SK-N-SH (cell line): ENCODE measurements around the gene PRR35. TPM values are rescaled to one million over a fixed set of nuclear protein-coding genes. Genes with fewer than 3 reads are reported as not detected.

Experiments used
- CTCF ChIA-PET: fragments of 300-600, 350-600 bp; formaldehyde crosslinking; extraction: SDS; loops from one replicate; lab custom pipeline; 2021; lab: Yijun Ruan, JAX
- POLR2A ChIA-PET: fragments of 350-600 bp; sonication (Branson Sonifier 250); formaldehyde crosslinking; extraction: SDS; loops from one replicate; lab custom pipeline; 2020; ENCODE audit warnings: antibody characterized with exemption, inconsistent platforms; lab: Yijun Ruan, JAX
- DNase-seq: peaks from one replicate; pipeline ENCODE4 v3.0.0; 2012
- H2AFZ ChIP-seq: fragments of 200-600 bp; sonication (generic); 2 replicates; pipeline ENCODE4 v1.8.1; 2016; ENCODE audit warnings: antibody characterized with exemption, mild to moderate bottlenecking, low read depth
- H3F3A ChIP-seq: fragments of 200-600 bp; sonication (generic); replicated peaks from 2 replicates; pipeline ENCODE3; 2016; ENCODE audit warnings: antibody characterized with exemption, mild to moderate bottlenecking; ENCODE audit not compliant: insufficient read depth
- H3K27ac ChIP-seq, 2 experiments: fragments of 200-500 bp in 1 of 2; fragments of 200-600 bp in 1 of 2; sonication (Bioruptor generic) in 1 of 2; sonication (generic), shearing (Covaris generic) in 1 of 2; 2 replicates each; pipeline versions ENCODE4 v1.5.1 to v1.6.1; 2014 to 2016; ENCODE audit warnings: low read depth in 2 of 2, inconsistent platforms in 1 of 2, low read length in 1 of 2, mild to moderate bottlenecking in 1 of 2, mixed read lengths in 1 of 2
- H3K27me3 ChIP-seq: fragments of 200-600 bp; sonication (generic), shearing (Covaris generic); 2 replicates; pipeline ENCODE4 v1.6.1; 2016; ENCODE audit warnings: mixed run types; ENCODE audit not compliant: insufficient read depth
- H3K36me3 ChIP-seq, 2 experiments: fragments of 200-500 bp in 1 of 2; fragments of 200-600 bp in 1 of 2; sonication (Bioruptor generic) in 1 of 2; sonication (generic) in 1 of 2; replicated peaks in 1 of 2; 2 replicates each; pipeline versions ENCODE3 to v1.5.1; 2014 to 2016; ENCODE audit warnings: low read length in 1 of 2, mild to moderate bottlenecking in 1 of 2; ENCODE audit not compliant: insufficient read depth in 2 of 2, control insufficient read depth in 1 of 2
- H3K4me1 ChIP-seq, 2 experiments: fragments of 200-500 bp in 1 of 2; fragments of 200-600 bp in 1 of 2; sonication (Bioruptor generic) in 1 of 2; sonication (generic), shearing (Covaris generic) in 1 of 2; 2 replicates each; pipeline versions ENCODE4 v1.5.1 to v1.6.1; 2014 to 2016; ENCODE audit warnings: low read depth in 1 of 2, low read length in 1 of 2, mixed run types in 1 of 2; ENCODE audit not compliant: insufficient read depth in 2 of 2, control insufficient read depth in 1 of 2
- H3K4me2 ChIP-seq: fragments of 200-600 bp; sonication (generic), shearing (Covaris generic); 2 replicates; pipeline ENCODE4 v1.6.1; 2017; ENCODE audit warnings: mixed run types
- H3K4me3 ChIP-seq, 2 experiments: fragments of 200-500 bp in 1 of 2; fragments of 200-600 bp in 1 of 2; sonication (Bioruptor generic) in 1 of 2; sonication (generic), shearing (Covaris generic) in 1 of 2; 2 replicates each; pipeline versions ENCODE4 v1.5.1 to v1.8.1; 2014 to 2016; ENCODE audit warnings: low read depth in 2 of 2, inconsistent platforms in 1 of 2, low read length in 1 of 2, mild to moderate bottlenecking in 1 of 2, mixed read lengths in 1 of 2, moderate library complexity in 1 of 2
- H3K79me2 ChIP-seq: fragments of 200-600 bp; sonication (generic); 2 replicates; pipeline ENCODE4 v1.8.1; 2017; ENCODE audit warnings: mild to moderate bottlenecking; ENCODE audit not compliant: insufficient read depth
- H3K9ac ChIP-seq: fragments of 200-600 bp; sonication (generic); 2 replicates; pipeline ENCODE4 v1.6.1; 2017; ENCODE audit warnings: mixed run types
- H3K9me2 ChIP-seq: fragments of 200-600 bp; sonication (generic); 2 replicates; pipeline ENCODE4 v1.6.1; 2017; ENCODE audit warnings: mixed run types
- H3K9me3 ChIP-seq: fragments of 200-600 bp; sonication (generic); 2 replicates; pipeline ENCODE4 v1.6.1; 2017; ENCODE audit warnings: mixed run types, mild to moderate bottlenecking, moderate library complexity
- H4K20me1 ChIP-seq: fragments of 200-600 bp; sonication (generic); 2 replicates; pipeline ENCODE4 v1.6.1; 2017; ENCODE audit warnings: mild to moderate bottlenecking, mixed run types; ENCODE audit not compliant: insufficient read depth
- CHD2 ChIP-seq: fragments of 150-350 bp; IDR thresholded peaks from 2 replicates; pipeline ENCODE4 v1.6.1; 2018; ENCODE audit warnings: low read length; ENCODE audit not compliant: partially characterized antibody
- ELF1 ChIP-seq: IDR thresholded peaks from 2 replicates; pipeline ENCODE4 v1.4.0; 2012
- EP300 ChIP-seq, 2 experiments: IDR thresholded peaks; 2 replicates each; pipeline versions ENCODE4 v1.4.0 to v1.6.1; 2012; ENCODE audit warnings: borderline replicate concordance in 1 of 2, low read depth in 1 of 2, low read length in 1 of 2
- EZH2phosphoT487 ChIP-seq: fragments of 200-600 bp; sonication (generic); IDR thresholded peaks from 2 replicates; pipeline ENCODE4 v1.6.1; 2017; ENCODE audit warnings: low read depth, mixed run types, mild to moderate bottlenecking, antibody characterized with exemption, moderate library complexity, borderline replicate concordance
- FOXJ3 ChIP-seq: sonication (generic); formaldehyde crosslinking; IDR thresholded peaks from 2 replicates; pipeline ENCODE4 v1.5.1; 2020; ENCODE audit warnings: mild to moderate bottlenecking, missing genetic modification reagents
- FOXM1 ChIP-seq: IDR thresholded peaks from 2 replicates; pipeline ENCODE4 v1.4.0; 2012; ENCODE audit warnings: low read depth, mild to moderate bottlenecking
- GATA2 ChIP-seq: sonication (generic); formaldehyde crosslinking; IDR thresholded peaks from 2 replicates; pipeline ENCODE4 v1.5.0; 2020; ENCODE audit warnings: mild to moderate bottlenecking, missing genetic modification reagents
- MEF2A ChIP-seq: IDR thresholded peaks from 2 replicates; pipeline ENCODE4 v1.4.0; 2012; ENCODE audit warnings: low read depth, borderline replicate concordance
- MXI1 ChIP-seq: IDR thresholded peaks from 2 replicates; pipeline ENCODE4 v1.6.1; 2012; ENCODE audit warnings: mild to moderate bottlenecking, low read depth, low read length, improper control_type of control experiment
- NRF1 ChIP-seq: IDR thresholded peaks from 2 replicates; pipeline ENCODE4 v1.6.1; 2012; ENCODE audit warnings: low read depth, mild to moderate bottlenecking, low read length
- RAD21 ChIP-seq: IDR thresholded peaks from 2 replicates; pipeline ENCODE4 v1.6.1; 2012; ENCODE audit warnings: mild to moderate bottlenecking, low read length
- RCOR1 ChIP-seq: fragments of 150-350 bp; IDR thresholded peaks from 2 replicates; pipeline ENCODE4 v1.6.1; 2017; ENCODE audit warnings: antibody characterized with exemption, low read length
- RFX5 ChIP-seq: IDR thresholded peaks from 2 replicates; pipeline ENCODE4 v1.6.1; 2012; ENCODE audit warnings: mild to moderate bottlenecking, improper control_type of control experiment, low read length
- RXRA ChIP-seq: IDR thresholded peaks from 2 replicates; pipeline ENCODE4 v1.4.0; 2012; ENCODE audit warnings: low read depth, mild to moderate bottlenecking, borderline replicate concordance
- SIN3A ChIP-seq: IDR thresholded peaks from 2 replicates; pipeline ENCODE4 v1.6.1; 2012; ENCODE audit warnings: low read depth, mild to moderate bottlenecking, low read length, moderate library complexity, borderline replicate concordance
- SMC3 ChIP-seq: IDR thresholded peaks from 2 replicates; pipeline ENCODE4 v1.6.1; 2012; ENCODE audit warnings: low read depth, low read length, improper control_type of control experiment
- TAF1 ChIP-seq: IDR thresholded peaks from 2 replicates; pipeline ENCODE4 v1.6.1; 2012; ENCODE audit warnings: low read depth, mild to moderate bottlenecking, low read length, moderate library complexity, borderline replicate concordance
- YY1 ChIP-seq: IDR thresholded peaks from 2 replicates; pipeline ENCODE4 v1.4.0; 2012; ENCODE audit warnings: low read depth, mild to moderate bottlenecking
- WGBS: methylation state at CpG from one replicate; pipeline ENCODE4 v1.1.6; 2017; ENCODE audit warnings: low lambda C conversion rate; 5-methylcytosine and 5-hydroxymethylcytosine counted together
- polyA plus RNA-seq, 3 experiments: library from polyadenylated mRNA; depleted of rRNA; stranded (reverse); fragments of >200 nt; gene quantifications; 2 replicates each; pipeline ENCODE4 v1.2.3, GENCODE V29; 2012
- TF ChIP-seq, protein P1 (sequence below): IDR thresholded peaks from 2 replicates; pipeline ENCODE4 v1.4.0; 2012; ENCODE audit warnings: low read depth
- TF ChIP-seq, protein P2 (sequence below): fragments of 150-350 bp; IDR thresholded peaks from 2 replicates; pipeline ENCODE4 v1.6.1; 2017; ENCODE audit warnings: antibody characterized with exemption, low read length, low read depth, borderline replicate concordance
- TF ChIP-seq, protein P3 (sequence below): IDR thresholded peaks from 2 replicates; pipeline ENCODE4; 2012

Gene PRR35
- polyA plus RNA-seq, 1 of the 3 experiments (the other 2 are of a cell fraction): not detected

DNA sequence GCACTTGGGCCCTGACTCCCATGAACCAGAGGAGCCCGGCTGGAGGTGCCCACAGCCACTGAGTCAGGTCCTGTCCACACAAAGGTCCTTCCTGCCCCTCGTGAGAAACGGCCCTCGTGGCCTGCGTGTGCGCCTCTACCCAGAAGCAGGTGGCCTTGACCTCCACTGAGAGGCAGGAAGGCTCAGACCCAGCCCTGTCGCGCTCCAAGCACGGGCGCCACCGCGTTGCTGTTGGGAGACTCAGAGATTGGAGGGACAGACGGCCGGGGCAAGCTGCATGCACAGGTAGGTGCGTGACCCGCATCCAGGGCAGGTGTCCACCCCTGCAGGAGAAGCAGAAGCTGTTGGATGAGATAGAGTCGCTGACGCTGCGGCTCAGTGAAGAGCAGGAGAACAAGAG lies 40.8 kb upstream of the PRR35 start:
- POLR2A ChIA-PET: interaction anchor here (1.1 kb wide), 1 partner anchor 22 kb away, joined by 4 read pairs; no protein-coding TSS in a partner anchor

DNA sequence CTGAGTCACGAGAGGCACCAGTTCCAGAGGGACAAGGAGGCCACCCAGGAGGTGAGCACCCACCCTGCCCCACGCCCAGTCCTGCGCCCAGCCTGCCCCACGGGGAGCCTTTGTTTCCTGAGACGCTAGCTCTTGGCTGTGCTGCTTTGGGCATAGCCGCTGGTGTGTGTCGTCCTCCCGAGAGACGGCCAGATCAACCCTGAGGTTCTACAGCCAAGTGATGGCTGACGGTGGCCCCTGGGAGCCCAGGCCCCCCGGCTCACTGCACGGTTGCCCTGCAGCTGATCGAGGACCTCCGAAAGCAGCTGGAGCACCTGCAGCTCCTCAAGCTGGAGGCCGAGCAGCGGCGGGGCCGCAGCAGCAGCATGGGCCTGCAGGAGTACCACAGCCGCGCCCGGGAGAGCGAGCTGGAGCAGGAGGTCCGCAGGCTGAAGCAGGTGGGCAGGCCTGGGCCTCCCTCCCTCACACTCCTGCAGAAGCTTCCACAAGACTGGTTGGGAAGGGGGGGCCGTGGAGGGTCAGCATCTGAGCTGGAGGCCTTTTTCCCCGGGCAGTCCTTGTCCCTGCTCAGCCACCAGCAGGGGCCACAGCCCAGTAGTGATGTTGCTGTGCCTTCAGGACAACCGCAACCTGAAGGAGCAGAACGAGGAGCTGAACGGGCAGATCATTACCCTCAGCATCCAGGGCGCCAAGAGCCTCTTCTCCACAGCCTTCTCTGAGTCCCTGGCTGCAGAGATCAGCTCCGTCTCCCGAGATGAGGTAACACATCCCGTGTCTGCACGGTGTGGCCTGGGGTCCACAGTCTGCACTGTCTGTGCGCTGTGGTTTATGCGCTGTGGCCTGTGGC lies 40.1 kb upstream of the PRR35 start:
- Histone ChIP-seq H3K27me3 (no peaks in the 10 kb centered on the region), H3K27ac (no peak overlapping the region), H3F3A (peaks cover 5% of the 10 kb centered on the region), H3K4me2 (no peak overlapping the region), H3K9ac (no peak overlapping the region), H3K36me3 (peaks cover 0 to 31% of the 10 kb centered on the region in 2 experiments), H3K4me1 (peaks cover 0 to under 1% of the 10 kb centered on the region in 2 experiments; a peak in 1 of 4 replicates), H3K79me2 (peaks cover 6% of the 10 kb centered on the region; the same call in 1 of the 2 replicates), H3K4me3 (no peak overlapping the region), H3K9me2 (no peaks in the 10 kb centered on the region), H4K20me1 (peaks cover 8% of the 10 kb centered on the region), H3K9me3 (no peaks in the 10 kb centered on the region)
- ChIA-PET CTCF (interaction anchor here (0.9 to 1.0 kb wide), 2 partner anchors 33 to 65 kb away, joined by 3 read pairs; no protein-coding TSS in a partner anchor), POLR2A (no interaction called here)
- 98% methylated on average over 18 of the region's 35 CpGs for WGBS
- DNase-seq: no peak
- TF ChIP-seq RCOR1 (no peak), MEF2A (no peak), ELF1 (no peak), SIN3A (no peak), RFX5 (no peak), SMC3 (no peak)
- TF ChIP-seq, all 33 proteins: peak for 0
- no peak overlapping the region for H2AFZ ChIP-seq

More for the DNA sequence above, 40.8 kb upstream of the PRR35 start:
- Histone ChIP-seq H3K79me2 (peaks cover 3% of the 10 kb centered on the region; the same call in 1 of the 2 replicates), H3K4me2 (no peak overlapping the region), H3K27me3 (no peaks in the 10 kb centered on the region), H3K36me3 (peaks cover 0 to 34% of the 10 kb centered on the region in 2 experiments), H2AFZ (no peak overlapping the region), H3K4me3 (no peak overlapping the region), H3K9me2 (no peaks in the 10 kb centered on the region)
- no peak for TF ChIP-seq TAF1
- TF ChIP-seq, protein P1, sequence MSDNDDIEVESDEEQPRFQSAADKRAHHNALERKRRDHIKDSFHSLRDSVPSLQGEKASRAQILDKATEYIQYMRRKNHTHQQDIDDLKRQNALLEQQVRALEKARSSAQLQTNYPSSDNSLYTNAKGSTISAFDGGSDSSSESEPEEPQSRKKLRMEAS: no peak
- TF ChIP-seq YY1: no peak
- no peak for TF ChIP-seq FOXJ3 (CRISPR knock-in tag)
- no peak for TF ChIP-seq RCOR1
- TF ChIP-seq RAD21: no peak
- TF ChIP-seq EP300 (IDR thresholded peaks at IDR 0.05; ENCODE audit: borderline replicate concordance in 1 of 2, low read depth in 1 of 2, low read length in 1 of 2): no peak
- no peak for TF ChIP-seq NRF1
- no peak for TF ChIP-seq CHD2
- TF ChIP-seq, protein P2, sequence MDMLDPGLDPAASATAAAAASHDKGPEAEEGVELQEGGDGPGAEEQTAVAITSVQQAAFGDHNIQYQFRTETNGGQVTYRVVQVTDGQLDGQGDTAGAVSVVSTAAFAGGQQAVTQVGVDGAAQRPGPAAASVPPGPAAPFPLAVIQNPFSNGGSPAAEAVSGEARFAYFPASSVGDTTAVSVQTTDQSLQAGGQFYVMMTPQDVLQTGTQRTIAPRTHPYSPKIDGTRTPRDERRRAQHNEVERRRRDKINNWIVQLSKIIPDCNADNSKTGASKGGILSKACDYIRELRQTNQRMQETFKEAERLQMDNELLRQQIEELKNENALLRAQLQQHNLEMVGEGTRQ: no peak
- TF ChIP-seq, protein P3, sequence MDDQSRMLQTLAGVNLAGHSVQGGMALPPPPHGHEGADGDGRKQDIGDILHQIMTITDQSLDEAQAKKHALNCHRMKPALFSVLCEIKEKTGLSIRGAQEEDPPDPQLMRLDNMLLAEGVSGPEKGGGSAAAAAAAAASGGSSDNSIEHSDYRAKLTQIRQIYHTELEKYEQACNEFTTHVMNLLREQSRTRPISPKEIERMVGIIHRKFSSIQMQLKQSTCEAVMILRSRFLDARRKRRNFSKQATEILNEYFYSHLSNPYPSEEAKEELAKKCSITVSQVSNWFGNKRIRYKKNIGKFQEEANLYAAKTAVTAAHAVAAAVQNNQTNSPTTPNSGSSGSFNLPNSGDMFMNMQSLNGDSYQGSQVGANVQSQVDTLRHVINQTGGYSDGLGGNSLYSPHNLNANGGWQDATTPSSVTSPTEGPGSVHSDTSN: no peak
- no peak for TF ChIP-seq MXI1
- TF ChIP-seq SMC3: no peak
- TF ChIP-seq EZH2phosphoT487: no peak
- no peak for TF ChIP-seq FOXM1
- no peak for TF ChIP-seq RXRA
- no peak for TF ChIP-seq GATA2
- TF ChIP-seq, all 33 proteins: peak for 0
- Histone ChIP-seq H3K9me3 (no peaks in the 10 kb centered on the region), H3F3A (no peaks in the 10 kb centered on the region), H4K20me1 (peaks cover 1% of the 10 kb centered on the region; the same call in 1 of the 2 replicates), H3K9ac (no peak overlapping the region), H3K27ac (no peak overlapping the region), H3K4me1 (no peaks in the 10 kb centered on the region; a peak in 1 of 4 replicates)
- no peak for DNase-seq
- 93% methylated on average over 14 of the region's 19 CpGs for WGBS
- CTCF ChIA-PET: interaction anchor here (0.9 kb wide), 1 partner anchor 66 kb away, joined by 3 read pairs; no protein-coding TSS in a partner anchor
